ENCODE measurements around the gene SLC25A6. TPM values are rescaled to one million over a fixed set of nuclear protein-coding genes. Genes with fewer than 3 reads are reported as not detected.
A peak's percentile ranks its signal among the peaks of the same experiment; 100 is the strongest.

The SLC25A6 gene
- polyA plus RNA-seq, 3 donors = 442 to 769 (median 449) TPM

GRCh38 chrX:1419545-1420355 lies 27.8 kb upstream of the SLC25A6 start:
- intact Hi-C loops (cut with micrococcal nuclease) = no loop called here
- Histone ChIP-seq H3K9me3 (replicated peaks in 1 of 2; ENCODE audit: control insufficient read depth in 1 of 2, insufficient read depth in 1 of 2, low read length in 2 of 2) (peaks cover 33 to 37% of the 10 kb centered on the region in 2 donors), H3K4me2 (replicated peaks; ENCODE audit: extremely low read depth, low read length, poor library complexity, severe bottlenecking) (no peak overlapping the region), H3K27me3 (ENCODE audit: control insufficient read depth in 2 of 2, insufficient read depth in 2 of 2, low read length in 2 of 2) (no peaks in the 10 kb centered on the region), H3K9ac (ENCODE audit: insufficient read depth, low read length, poor library complexity, severe bottlenecking) (no peak overlapping the region), H3K27ac (ENCODE audit: low read depth in 1 of 2, low read length in 2 of 2) (no peak overlapping the region), H3K4me3 (replicated peaks in 1 of 3; ENCODE audit: low read depth in 2 of 3, low read length in 3 of 3) (no peak overlapping the region), H4K20me1 (ENCODE audit: insufficient read depth, low read length) (no peaks in the 10 kb centered on the region), H3K79me2 (ENCODE audit: insufficient read depth, low read length) (no peaks in the 10 kb centered on the region), H3K36me3 (replicated peaks in 1 of 2; ENCODE audit: control insufficient read depth in 1 of 2, insufficient read depth in 2 of 2, low read length in 2 of 2) (peaks cover 13 to 36% of the 10 kb centered on the region in 2 donors), H3K4me1 (ENCODE audit: control insufficient read depth in 1 of 2, insufficient read depth in 2 of 2, low read length in 2 of 2) (no peaks in the 10 kb centered on the region), H2AFZ (ENCODE audit: insufficient read depth, low read depth, low read length, poor library complexity, severe bottlenecking) (no peak overlapping the region)
- H3K36me3 Mint-ChIP-seq = peaks cover 11 to 30% of the 10 kb centered on the region in 2 donors
- TF ChIP-seq CTCF (IDR thresholded peaks at IDR 0.05) = no peak
- peaks cover 15 to 36% (median 33%) of the 10 kb centered on the region in 7 donors for H3K9me3 Mint-ChIP-seq
- WGBS (ENCODE audit: insufficient coverage) = 94% methylated on average over 19 of the region's 19 CpGs
- H3K27me3 Mint-ChIP-seq (ENCODE audit: low read depth in 3 of 3) = peaks cover 0 to 3% (median under 1%) of the 10 kb centered on the region in 3 donors
- no peak overlapping the region for H3K4me3 Mint-ChIP-seq
- H3K4me1 Mint-ChIP-seq = no peaks in the 10 kb centered on the region
- DNase-seq = no peak
- peak overlapping the region in 4 of 7 donors; percentile 2 to 54 (median 17) for H3K27ac Mint-ChIP-seq

GRCh38 chrX:1418901-1419544 lies 27.1 kb upstream of the SLC25A6 start:
- H3K27ac Mint-ChIP-seq = no peak overlapping the region
- Histone ChIP-seq H3K9me3 (replicated peaks in 1 of 2; ENCODE audit: control insufficient read depth in 1 of 2, insufficient read depth in 1 of 2, low read length in 2 of 2) (peaks cover 33 to 37% of the 10 kb centered on the region in 2 donors), H3K4me1 (ENCODE audit: control insufficient read depth in 1 of 2, insufficient read depth in 2 of 2, low read length in 2 of 2) (no peaks in the 10 kb centered on the region)

More at GRCh38 chrX:1418901-1419544, 27.1 kb upstream of the SLC25A6 start:
- Histone ChIP-seq H3K27ac (ENCODE audit: low read depth in 1 of 2, low read length in 2 of 2) (no peak overlapping the region), H3K36me3 (replicated peaks in 1 of 2; ENCODE audit: control insufficient read depth in 1 of 2, insufficient read depth in 2 of 2, low read length in 2 of 2) (peaks cover 17 to 42% of the 10 kb centered on the region in 2 donors), H2AFZ (ENCODE audit: insufficient read depth, low read depth, low read length, poor library complexity, severe bottlenecking) (no peak overlapping the region), H3K9ac (ENCODE audit: insufficient read depth, low read length, poor library complexity, severe bottlenecking) (no peak overlapping the region), H3K27me3 (ENCODE audit: control insufficient read depth in 2 of 2, insufficient read depth in 2 of 2, low read length in 2 of 2) (no peaks in the 10 kb centered on the region), H3K79me2 (ENCODE audit: insufficient read depth, low read length) (no peaks in the 10 kb centered on the region), H4K20me1 (ENCODE audit: insufficient read depth, low read length) (no peaks in the 10 kb centered on the region), H3K4me2 (replicated peaks; ENCODE audit: extremely low read depth, low read length, poor library complexity, severe bottlenecking) (no peak overlapping the region), H3K4me3 (replicated peaks in 1 of 3; ENCODE audit: low read depth in 2 of 3, low read length in 3 of 3) (no peak overlapping the region)
- Mint-ChIP-seq H3K9me3 (peaks cover 8 to 33% (median 30%) of the 10 kb centered on the region in 7 donors), H3K36me3 (peaks cover 14 to 32% of the 10 kb centered on the region in 2 donors), H3K27me3 (ENCODE audit: low read depth in 3 of 3) (peaks cover 0 to 3% (median 0%) of the 10 kb centered on the region in 3 donors), H3K4me1 (no peaks in the 10 kb centered on the region), H3K4me3 (no peak overlapping the region)
- intact Hi-C loops (cut with micrococcal nuclease) = no loop called here
- TF ChIP-seq CTCF (IDR thresholded peaks at IDR 0.05) = no peak
- DNase-seq = no peak
- WGBS (ENCODE audit: insufficient coverage) = 96% methylated on average over 27 of the region's 29 CpGs

All from CD14-positive monocyte (primary cell).